SK-N-SH (cell line): ENCODE data around the gene ATRN. TPM values are rescaled to one million over a fixed set of nuclear protein-coding genes. Genes with fewer than 3 reads are reported as not detected.

Experiments
- CTCF ChIA-PET: fragments of 300-600, 350-600 bp; formaldehyde crosslinking; extraction: SDS; loops from one replicate; lab custom pipeline; 2021; lab: Yijun Ruan, JAX
- POLR2A ChIA-PET: fragments of 350-600 bp; sonication (Branson Sonifier 250); formaldehyde crosslinking; extraction: SDS; loops from one replicate; lab custom pipeline; 2020; ENCODE audit warnings: antibody characterized with exemption, inconsistent platforms; lab: Yijun Ruan, JAX
- DNase-seq: peaks from one replicate; pipeline ENCODE4 v3.0.0; 2012
- H2AFZ ChIP-seq: fragments of 200-600 bp; sonication (generic); 2 replicates; pipeline ENCODE4 v1.8.1; 2016; ENCODE audit warnings: antibody characterized with exemption, mild to moderate bottlenecking, low read depth
- H3F3A ChIP-seq: fragments of 200-600 bp; sonication (generic); replicated peaks from 2 replicates; pipeline ENCODE3; 2016; ENCODE audit warnings: antibody characterized with exemption, mild to moderate bottlenecking; ENCODE audit not compliant: insufficient read depth
- H3K27ac ChIP-seq, 2 experiments: fragments of 200-500 bp in 1 of 2; fragments of 200-600 bp in 1 of 2; sonication (Bioruptor generic) in 1 of 2; sonication (generic), shearing (Covaris generic) in 1 of 2; 2 replicates each; pipeline versions ENCODE4 v1.5.1 to v1.6.1; 2014 to 2016; ENCODE audit warnings: low read depth in 2 of 2, inconsistent platforms in 1 of 2, low read length in 1 of 2, mild to moderate bottlenecking in 1 of 2, mixed read lengths in 1 of 2
- H3K27me3 ChIP-seq: fragments of 200-600 bp; sonication (generic), shearing (Covaris generic); 2 replicates; pipeline ENCODE4 v1.6.1; 2016; ENCODE audit warnings: mixed run types; ENCODE audit not compliant: insufficient read depth
- H3K36me3 ChIP-seq, 2 experiments: fragments of 200-500 bp in 1 of 2; fragments of 200-600 bp in 1 of 2; sonication (Bioruptor generic) in 1 of 2; sonication (generic) in 1 of 2; replicated peaks in 1 of 2; 2 replicates each; pipeline versions ENCODE3 to v1.5.1; 2014 to 2016; ENCODE audit warnings: low read length in 1 of 2, mild to moderate bottlenecking in 1 of 2; ENCODE audit not compliant: insufficient read depth in 2 of 2, control insufficient read depth in 1 of 2
- H3K4me1 ChIP-seq, 2 experiments: fragments of 200-500 bp in 1 of 2; fragments of 200-600 bp in 1 of 2; sonication (Bioruptor generic) in 1 of 2; sonication (generic), shearing (Covaris generic) in 1 of 2; 2 replicates each; pipeline versions ENCODE4 v1.5.1 to v1.6.1; 2014 to 2016; ENCODE audit warnings: low read depth in 1 of 2, low read length in 1 of 2, mixed run types in 1 of 2; ENCODE audit not compliant: insufficient read depth in 2 of 2, control insufficient read depth in 1 of 2
- H3K4me2 ChIP-seq: fragments of 200-600 bp; sonication (generic), shearing (Covaris generic); 2 replicates; pipeline ENCODE4 v1.6.1; 2017; ENCODE audit warnings: mixed run types
- H3K4me3 ChIP-seq, 2 experiments: fragments of 200-500 bp in 1 of 2; fragments of 200-600 bp in 1 of 2; sonication (Bioruptor generic) in 1 of 2; sonication (generic), shearing (Covaris generic) in 1 of 2; 2 replicates each; pipeline versions ENCODE4 v1.5.1 to v1.8.1; 2014 to 2016; ENCODE audit warnings: low read depth in 2 of 2, inconsistent platforms in 1 of 2, low read length in 1 of 2, mild to moderate bottlenecking in 1 of 2, mixed read lengths in 1 of 2, moderate library complexity in 1 of 2
- H3K79me2 ChIP-seq: fragments of 200-600 bp; sonication (generic); 2 replicates; pipeline ENCODE4 v1.8.1; 2017; ENCODE audit warnings: mild to moderate bottlenecking; ENCODE audit not compliant: insufficient read depth
- H3K9ac ChIP-seq: fragments of 200-600 bp; sonication (generic); 2 replicates; pipeline ENCODE4 v1.6.1; 2017; ENCODE audit warnings: mixed run types
- H3K9me2 ChIP-seq: fragments of 200-600 bp; sonication (generic); 2 replicates; pipeline ENCODE4 v1.6.1; 2017; ENCODE audit warnings: mixed run types
- H3K9me3 ChIP-seq: fragments of 200-600 bp; sonication (generic); 2 replicates; pipeline ENCODE4 v1.6.1; 2017; ENCODE audit warnings: mixed run types, mild to moderate bottlenecking, moderate library complexity
- H4K20me1 ChIP-seq: fragments of 200-600 bp; sonication (generic); 2 replicates; pipeline ENCODE4 v1.6.1; 2017; ENCODE audit warnings: mild to moderate bottlenecking, mixed run types; ENCODE audit not compliant: insufficient read depth
- CTCF ChIP-seq: fragments of 200-600 bp; sonication (generic); IDR thresholded peaks from 2 replicates; pipeline ENCODE4 v1.6.1; 2017; ENCODE audit warnings: antibody characterized with exemption, mild to moderate bottlenecking, moderate library complexity
- ELF1 ChIP-seq: IDR thresholded peaks from 2 replicates; pipeline ENCODE4 v1.4.0; 2012
- EP300 ChIP-seq, 2 experiments: IDR thresholded peaks; 2 replicates each; pipeline versions ENCODE4 v1.4.0 to v1.6.1; 2012; ENCODE audit warnings: borderline replicate concordance in 1 of 2, low read depth in 1 of 2, low read length in 1 of 2
- EZH2phosphoT487 ChIP-seq: fragments of 200-600 bp; sonication (generic); IDR thresholded peaks from 2 replicates; pipeline ENCODE4 v1.6.1; 2017; ENCODE audit warnings: low read depth, mixed run types, mild to moderate bottlenecking, antibody characterized with exemption, moderate library complexity, borderline replicate concordance
- FOSL2 ChIP-seq: IDR thresholded peaks from 2 replicates; pipeline ENCODE4 v1.4.0; 2012; ENCODE audit warnings: low read depth, mild to moderate bottlenecking, moderate library complexity, borderline replicate concordance
- FOXJ3 ChIP-seq: sonication (generic); formaldehyde crosslinking; IDR thresholded peaks from 2 replicates; pipeline ENCODE4 v1.5.1; 2020; ENCODE audit warnings: mild to moderate bottlenecking, missing genetic modification reagents
- FOXM1 ChIP-seq: IDR thresholded peaks from 2 replicates; pipeline ENCODE4 v1.4.0; 2012; ENCODE audit warnings: low read depth, mild to moderate bottlenecking
- GATA2 ChIP-seq: sonication (generic); formaldehyde crosslinking; IDR thresholded peaks from 2 replicates; pipeline ENCODE4 v1.5.0; 2020; ENCODE audit warnings: mild to moderate bottlenecking, missing genetic modification reagents
- JUND ChIP-seq: IDR thresholded peaks from 2 replicates; pipeline ENCODE4 v1.4.0; 2012
- MXI1 ChIP-seq: IDR thresholded peaks from 2 replicates; pipeline ENCODE4 v1.6.1; 2012; ENCODE audit warnings: mild to moderate bottlenecking, low read depth, low read length, improper control_type of control experiment
- NRF1 ChIP-seq: IDR thresholded peaks from 2 replicates; pipeline ENCODE4 v1.6.1; 2012; ENCODE audit warnings: low read depth, mild to moderate bottlenecking, low read length
- POLR2AphosphoS5 ChIP-seq: IDR thresholded peaks from 2 replicates; pipeline ENCODE4 v1.6.1; 2012; ENCODE audit warnings: low read depth, low read length
- RAD21 ChIP-seq: IDR thresholded peaks from 2 replicates; pipeline ENCODE4 v1.6.1; 2012; ENCODE audit warnings: mild to moderate bottlenecking, low read length
- RCOR1 ChIP-seq: fragments of 150-350 bp; IDR thresholded peaks from 2 replicates; pipeline ENCODE4 v1.6.1; 2017; ENCODE audit warnings: antibody characterized with exemption, low read length
- REST ChIP-seq: IDR thresholded peaks from 2 replicates; pipeline ENCODE4 v1.6.1; 2012; ENCODE audit warnings: mild to moderate bottlenecking, low read depth, low read length, moderate library complexity
- SMC3 ChIP-seq: IDR thresholded peaks from 2 replicates; pipeline ENCODE4 v1.6.1; 2012; ENCODE audit warnings: low read depth, low read length, improper control_type of control experiment
- TCF12 ChIP-seq: IDR thresholded peaks from 2 replicates; pipeline ENCODE4 v1.4.0; 2012
- TEAD4 ChIP-seq: IDR thresholded peaks from 2 replicates; pipeline ENCODE4 v1.4.0; 2012; ENCODE audit warnings: mild to moderate bottlenecking, borderline replicate concordance; ENCODE audit not compliant: insufficient read depth
- USF2 ChIP-seq: fragments of 150-350 bp; IDR thresholded peaks from 2 replicates; pipeline ENCODE4 v1.6.1; 2017; ENCODE audit warnings: antibody characterized with exemption, low read length, low read depth, borderline replicate concordance
- YY1 ChIP-seq: IDR thresholded peaks from 2 replicates; pipeline ENCODE4 v1.4.0; 2012; ENCODE audit warnings: low read depth, mild to moderate bottlenecking
- WGBS: methylation state at CpG from one replicate; pipeline ENCODE4 v1.1.6; 2017; ENCODE audit warnings: low lambda C conversion rate; 5-methylcytosine and 5-hydroxymethylcytosine counted together
- polyA plus RNA-seq, 3 experiments: library from polyadenylated mRNA; depleted of rRNA; stranded (reverse); fragments of >200 nt; gene quantifications; 2 replicates each; pipeline ENCODE4 v1.2.3, GENCODE V29; 2012

Gene ATRN
- polyA plus RNA-seq, 1 of the 3 experiments (the other 2 are of a cell fraction), result 33.8 TPM

- Histone ChIP-seq H3K9me3 (no peaks in the 10 kb centered on the region), H3K4me2 (no peak overlapping the region), H4K20me1 (no peaks in the 10 kb centered on the region), H3K27me3 (peaks cover 9% of the 10 kb centered on the region; the same call in 1 of the 2 replicates), H2AFZ (no peak overlapping the region), H3K79me2 (no peaks in the 10 kb centered on the region), H3K27ac (peak overlapping the region in 1 of 2 experiments; percentile 60; a peak in 1 of 4 replicates), H3F3A (no peaks in the 10 kb centered on the region), H3K9me2 (no peaks in the 10 kb centered on the region), H3K9ac (no peak overlapping the region), H3K4me1 (peaks cover 0 to 18% of the 10 kb centered on the region in 2 experiments; a peak in 1 of 4 replicates), H3K4me3 (no peak overlapping the region)
- CTCF ChIA-PET, result interaction anchor here (0.7 to 3.6 kb wide), 7 partner anchors 16 to 112 kb away, joined by 3 to 16 read pairs (median 3); partner anchors contain the start of gene ADISSP
- WGBS, result 73% methylated on average over 4 of the region's 4 CpGs
- POLR2A ChIA-PET, result interaction anchor here (0.6 kb wide), 1 partner anchor 145 kb away, joined by 3 read pairs; no protein-coding TSS in a partner anchor
- TF ChIP-seq YY1, result no peak
- no peak for TF ChIP-seq EZH2phosphoT487
- TF ChIP-seq RCOR1, result no peak
- TF ChIP-seq MXI1, result no peak
- no peak for TF ChIP-seq ELF1
- no peak for TF ChIP-seq USF2
- no peak for TF ChIP-seq JUND
- no peak for TF ChIP-seq SMC3
- TF ChIP-seq REST, result no peak
- no peak for TF ChIP-seq NRF1
- TF ChIP-seq EP300 (IDR thresholded peaks at IDR 0.05; ENCODE audit: borderline replicate concordance in 1 of 2, low read depth in 1 of 2, low read length in 1 of 2), result no peak
- no peak for TF ChIP-seq RAD21
- no peak for TF ChIP-seq CTCF
- TF ChIP-seq GATA2 (CRISPR knock-in tag), result no peak
- no peak for TF ChIP-seq TCF12
- no peak for TF ChIP-seq FOXJ3 (CRISPR knock-in tag)
- TF ChIP-seq FOSL2, result no peak
- TF ChIP-seq FOXM1, result no peak
- no peak for TF ChIP-seq POLR2AphosphoS5
- no peak for TF ChIP-seq TEAD4
- TF ChIP-seq, all 33 proteins: peak for 0
- DNase-seq, result no peak
- no peaks in the 10 kb centered on the region for H3K36me3 ChIP-seq
Observed at GRCh38 chr20:3655131-3655405, 184.2 kb downstream of the ATRN start.
